WERI-Rb-1 (cell line): ENCODE data around the gene OXNAD1.

Source experiments
- DNase-seq: peaks from one replicate; pipeline ENCODE4 v3.0.0-alpha.2; 2020
- H3K27ac ChIP-seq: fragments of 250-450 bp; sonication (Bioruptor Pico); 2 replicates; pipeline ENCODE4 v1.5.1; 2020; ENCODE audit warnings: mild to moderate bottlenecking, moderate library complexity
- H3K27me3 ChIP-seq: fragments of 250-450 bp; sonication (Bioruptor Pico); 2 replicates; pipeline ENCODE4 v1.5.1; 2021; ENCODE audit warnings: mild to moderate bottlenecking, low read depth, moderate library complexity; ENCODE audit not compliant: insufficient read depth, severe bottlenecking
- H3K36me3 ChIP-seq: fragments of 250-450 bp; sonication (Bioruptor Pico); 2 replicates; pipeline ENCODE4 v1.5.1; 2020; ENCODE audit warnings: mild to moderate bottlenecking, moderate library complexity
- H3K4me3 ChIP-seq: 2 replicates; pipeline ENCODE4 v1.5.1; 2011; ENCODE audit warnings: low read depth, mild to moderate bottlenecking, control low read depth, low read length
- H3K9me3 ChIP-seq: fragments of 250-450 bp; sonication (Bioruptor Pico); 2 replicates; pipeline ENCODE4 v1.5.1; 2021; ENCODE audit warnings: mild to moderate bottlenecking, moderate library complexity; ENCODE audit not compliant: severe bottlenecking
- CTCF ChIP-seq: IDR thresholded peaks from 2 replicates; pipeline ENCODE4 v1.5.1; 2011; ENCODE audit warnings: low read depth, mild to moderate bottlenecking, control low read depth, inconsistent platforms, low read length

OXNAD1 gene

GRCh38 chr3:16248556-16248955, 16.5 kb upstream of the OXNAD1 start:
- no peak for DNase-seq
- Histone ChIP-seq H3K4me3 (no peak overlapping the region), H3K9me3 (no peaks in the 10 kb centered on the region), H3K27ac (no peak overlapping the region), H3K36me3 (no peaks in the 10 kb centered on the region), H3K27me3 (no peaks in the 10 kb centered on the region)
- TF ChIP-seq CTCF, result no peak

- peak; percentile 64 for DNase-seq
- H3K36me3 ChIP-seq, result no peaks in the 10 kb centered on the region
Observed at GRCh38 chr3:16249336-16249735, 15.7 kb upstream of the OXNAD1 start.

GRCh38 chr3:16249886-16250285, 15.1 kb upstream of the OXNAD1 start:
- no peak overlapping the region for H3K4me3 ChIP-seq
- no peaks in the 10 kb centered on the region for H3K9me3 ChIP-seq
- H3K36me3 ChIP-seq, result no peaks in the 10 kb centered on the region
- TF ChIP-seq CTCF, result no peak
- H3K27ac ChIP-seq, result no peak overlapping the region
- no peak for DNase-seq
- H3K27me3 ChIP-seq, result no peaks in the 10 kb centered on the region

More at GRCh38 chr3:16249336-16249735, 15.7 kb upstream of the OXNAD1 start:
- Histone ChIP-seq H3K4me3 (no peak overlapping the region), H3K27me3 (no peaks in the 10 kb centered on the region), H3K27ac (no peak overlapping the region), H3K9me3 (no peaks in the 10 kb centered on the region)
- TF ChIP-seq CTCF, result peak; percentile 77

GRCh38 chr3:16251316-16252085, 13.5 kb upstream of the OXNAD1 start:
- Histone ChIP-seq H3K4me3 (no peak overlapping the region), H3K36me3 (no peaks in the 10 kb centered on the region), H3K9me3 (no peaks in the 10 kb centered on the region), H3K27me3 (no peaks in the 10 kb centered on the region), H3K27ac (no peak overlapping the region)
- DNase-seq, result no peak
- no peak for TF ChIP-seq CTCF

- Histone ChIP-seq H3K4me3 (no peak overlapping the region), H3K27ac (no peak overlapping the region), H3K27me3 (no peaks in the 10 kb centered on the region), H3K9me3 (no peaks in the 10 kb centered on the region), H3K36me3 (no peaks in the 10 kb centered on the region)
- TF ChIP-seq CTCF, result no peak
- no peak for DNase-seq
Observed at GRCh38 chr3:16252243-16252978, 12.6 kb upstream of the OXNAD1 start.
